ENCODE measurements around the gene EMC1.
"Not testable (repeated sequence)": the region's sequence is repeated elsewhere in the genome, so short reads cannot be mapped to it uniquely, and the experiment has no call there.

EMC1 gene

GRCh38 chr1:19251305-19252196 lies at the start of gene EMC1, which contains the start of gene MRTO4:
Gene EMC1, minus strand, starts transcription at chr1:19251524. Its CDS starts 15 bp downstream, at chr1:19251509.
Gene MRTO4, plus strand, starts transcription at chr1:19251805. Its CDS starts 31 bp downstream, at chr1:19251836.
- intact Hi-C loops (cut with DNase I), result loop anchor here (1.0 to 5.0 kb wide), 2 partner anchors 39 to 61 kb away; partner anchors contain the start of genes AKR7A2, SLC66A1 and UBR4
- peak; percentile 83 to 98 (median 91) for DNase-seq

- intact Hi-C loops (cut with DNase I), result no loop called here
- DNase-seq, result no peak
Observed at GRCh38 chr1:19300211-19300610, 48.9 kb upstream of the EMC1 start.

DNA sequence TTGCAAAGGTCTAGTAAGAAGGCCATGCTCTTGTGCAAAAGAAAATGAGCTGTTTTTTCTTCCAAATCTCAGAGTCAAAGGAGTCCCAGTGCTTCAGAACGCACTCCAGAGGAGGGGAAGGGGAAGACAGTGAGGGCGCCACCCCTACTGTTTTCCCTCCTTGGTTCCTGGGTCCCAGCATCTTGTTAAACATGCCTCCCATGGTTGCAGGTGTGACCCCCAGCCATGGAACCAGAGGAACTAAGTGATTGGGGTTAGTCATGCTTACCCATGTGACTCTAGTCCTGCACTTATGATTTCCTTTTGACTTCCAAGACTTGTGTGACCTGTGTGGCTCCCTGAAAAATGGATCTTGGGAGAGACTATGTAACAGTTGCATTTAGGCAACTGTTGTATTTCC lies 43.3 kb upstream of the EMC1 start:
- intact Hi-C loops (cut with DNase I), result no loop called here

DNA sequence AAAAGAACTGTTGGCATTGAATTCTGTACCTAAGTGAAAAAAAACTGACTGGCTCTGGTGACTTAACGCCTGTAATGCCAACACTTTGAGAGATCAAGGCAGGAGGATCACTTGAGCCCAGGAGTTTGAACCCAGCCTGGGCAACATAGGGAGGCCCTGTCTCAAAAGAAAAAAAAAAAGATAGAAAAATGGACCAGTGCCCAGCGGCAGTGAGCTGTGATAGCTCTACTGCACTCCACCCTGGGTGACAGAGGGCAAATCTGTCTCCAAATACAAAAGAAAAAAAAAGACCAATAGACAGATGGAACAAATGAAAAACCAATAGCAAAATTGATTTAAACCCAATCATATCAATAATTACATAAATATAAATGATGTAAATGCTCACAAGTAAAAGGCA lies 37.9 kb upstream of the EMC1 start:
- intact Hi-C loops (cut with DNase I), result no loop called here

More for the DNA sequence above, 43.3 kb upstream of the EMC1 start:
- DNase-seq, result no peak

GRCh38 chr1:19288324-19289241 lies 37.3 kb upstream of the EMC1 start, which contains the start of gene AKR7A3:
Gene AKR7A3, minus strand, starts transcription at chr1:19288770. Its CDS starts 61 bp downstream, at chr1:19288709.
- intact Hi-C loops (cut with DNase I), result not testable (repeated sequence)
- DNase-seq, result peak in 3 of 10 donors; percentile 22 to 86 (median 32)

More for the DNA sequence above, 37.9 kb upstream of the EMC1 start:
- no peak for DNase-seq

DNA sequence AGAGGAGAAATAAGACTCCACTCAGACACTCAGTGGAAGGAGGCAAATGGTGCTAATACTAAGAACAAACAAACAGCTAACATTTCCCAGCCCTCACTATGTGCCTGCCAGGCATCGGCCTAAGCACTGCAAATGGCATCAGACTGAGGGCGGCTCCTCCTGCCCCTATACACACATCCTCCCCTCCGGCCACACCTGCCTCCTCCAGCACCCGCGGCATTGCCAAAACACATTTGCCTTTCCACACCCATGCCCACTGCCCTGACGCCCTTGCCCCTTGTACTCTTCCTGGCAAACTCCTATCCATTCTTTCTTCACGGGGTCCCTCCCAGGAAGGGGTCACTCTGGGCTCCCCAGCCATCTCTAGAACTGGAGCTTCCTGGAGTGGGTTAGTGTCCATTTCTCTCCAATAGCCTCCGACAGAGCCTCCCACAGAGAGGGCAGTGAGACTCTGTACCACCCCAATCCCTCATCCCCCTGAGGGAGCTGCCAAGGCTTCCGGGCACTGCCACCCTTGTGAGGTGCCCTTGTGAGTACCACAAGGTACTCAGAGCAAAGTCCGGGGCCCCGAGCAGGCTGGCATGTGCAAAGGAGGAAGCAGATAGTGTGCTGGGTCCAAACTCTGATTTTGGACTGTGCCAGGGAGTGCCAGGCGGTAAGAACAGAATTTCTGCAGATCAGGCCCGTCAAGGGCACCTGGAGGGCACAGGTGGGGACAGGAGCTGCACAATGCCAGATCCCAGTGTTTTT lies 36.3 kb upstream of the EMC1 start:
- peak in 1 of 10 donors; percentile 69 for DNase-seq
- intact Hi-C loops (cut with DNase I), result no loop called here

DNA sequence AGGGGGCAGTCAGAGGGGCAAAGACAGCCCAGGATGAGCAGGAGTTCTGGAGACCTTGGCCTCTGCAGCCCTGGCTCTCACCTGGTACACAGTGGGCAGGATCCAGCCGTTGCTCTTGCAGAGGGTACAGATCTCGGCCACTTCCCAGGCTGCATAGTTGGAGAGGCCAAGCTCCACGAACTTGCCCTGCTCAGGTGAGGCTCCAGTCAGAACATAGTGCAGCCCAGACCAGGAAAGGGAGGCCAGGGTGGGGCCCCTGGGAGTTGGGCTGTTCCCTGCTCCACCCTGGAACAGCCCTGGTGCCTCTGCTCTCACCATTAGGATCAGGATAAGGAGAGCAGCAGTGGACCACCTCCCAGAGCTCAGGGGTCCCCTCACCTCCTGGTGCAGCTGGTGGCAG lies 34.5 kb upstream of the EMC1 start:
- DNase-seq; intact Hi-C loops (cut with DNase I): not testable (repeated sequence)

GRCh38 chr1:19285366-19285765 lies 34.0 kb upstream of the EMC1 start:
- DNase-seq; intact Hi-C loops (cut with DNase I): not testable (repeated sequence)

- DNase-seq, result no peak
- intact Hi-C loops (cut with DNase I), result no loop called here
Observed at GRCh38 chr1:19284881-19285280, 33.6 kb upstream of the EMC1 start.

- intact Hi-C loops (cut with DNase I), result no loop called here
- no peak for DNase-seq
Observed at GRCh38 chr1:19283891-19284290, 32.6 kb upstream of the EMC1 start.

DNA sequence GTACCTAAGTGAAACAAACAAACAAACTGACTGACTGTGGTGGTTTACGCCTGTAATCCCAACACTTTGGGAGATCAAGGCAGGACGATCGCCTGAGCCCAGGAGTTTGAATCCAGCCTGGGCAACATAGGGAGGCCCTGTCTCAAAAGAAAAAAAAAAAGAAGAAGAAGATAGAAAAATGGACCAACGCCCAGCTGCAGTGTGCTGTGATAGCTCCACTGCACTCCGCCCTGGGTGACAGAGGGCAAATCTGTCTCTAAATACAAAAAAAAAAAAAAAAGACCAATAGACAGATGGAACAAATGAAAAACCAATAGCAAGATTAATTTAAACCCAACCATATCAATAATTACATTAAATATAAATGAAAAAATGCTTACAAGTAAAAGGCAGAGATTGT lies 23.3 kb upstream of the EMC1 start:
- intact Hi-C loops (cut with DNase I), result no loop called here
- DNase-seq, result no peak

GRCh38 chr1:19273844-19274531 lies 22.7 kb upstream of the EMC1 start:
- intact Hi-C loops (cut with DNase I); DNase-seq: not testable (repeated sequence)

- no peak for DNase-seq
- intact Hi-C loops (cut with DNase I), result no loop called here
Observed at GRCh38 chr1:19273106-19273843, 22.0 kb upstream of the EMC1 start.

GRCh38 chr1:19272064-19272463 lies 20.7 kb upstream of the EMC1 start:
- no peak for DNase-seq
- intact Hi-C loops (cut with DNase I), result no loop called here

GRCh38 chr1:19270343-19270730 lies 19.0 kb upstream of the EMC1 start:
- intact Hi-C loops (cut with DNase I); DNase-seq: not testable (repeated sequence)

DNA sequence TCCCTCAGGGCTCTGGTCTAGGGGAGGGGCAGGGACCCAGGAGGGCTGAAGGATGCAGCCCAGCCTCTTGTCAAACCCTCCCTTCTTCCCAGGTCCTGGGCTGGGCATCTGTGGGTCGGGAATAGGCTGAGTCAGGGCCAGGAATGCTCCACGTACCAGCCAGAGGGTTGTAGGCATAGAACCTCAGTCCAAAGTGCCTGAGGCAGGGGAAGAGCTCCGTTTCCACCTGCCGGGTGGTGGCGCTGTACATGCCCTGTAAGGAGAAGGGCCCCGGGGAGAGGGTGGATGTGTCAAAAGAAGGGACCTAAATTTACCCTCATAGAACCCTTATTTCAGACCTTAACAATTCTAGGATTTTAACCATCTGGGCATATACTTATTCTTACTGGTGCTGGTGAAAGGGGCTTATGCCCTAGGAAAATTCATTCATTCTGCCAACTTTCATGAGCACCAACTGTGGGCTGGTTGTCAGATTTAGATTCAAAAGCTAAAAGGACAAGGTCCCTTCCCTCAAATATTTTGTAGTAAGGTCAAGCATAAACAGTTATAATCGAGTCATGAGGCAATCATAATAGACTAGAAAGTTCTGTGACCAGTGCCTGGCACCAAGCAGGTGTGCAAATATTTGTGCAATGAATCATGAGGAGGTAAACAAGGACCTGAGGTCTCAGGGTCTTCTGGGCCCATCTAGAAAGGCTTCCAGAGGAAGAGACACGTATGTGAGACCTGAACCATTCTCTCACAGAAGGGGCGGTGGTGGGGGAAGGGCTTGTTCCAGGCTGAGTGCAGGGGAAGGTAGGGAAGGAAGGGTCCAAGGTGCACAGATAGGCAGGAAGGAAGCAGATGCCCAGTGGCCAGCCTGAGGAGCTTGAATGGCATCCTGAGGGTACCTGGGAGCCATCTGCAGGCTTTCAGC lies 18.4 kb upstream of the EMC1 start:
- intact Hi-C loops (cut with DNase I); DNase-seq: not testable (repeated sequence)

- intact Hi-C loops (cut with DNase I), result no loop called here
- DNase-seq, result no peak
Observed at GRCh38 chr1:19268445-19268844, 17.1 kb upstream of the EMC1 start.

- intact Hi-C loops (cut with DNase I), result no loop called here
- peak in 2 of 10 donors; percentile 5 to 81 for DNase-seq
Observed at GRCh38 chr1:19262744-19263143, 11.4 kb upstream of the EMC1 start.
